ENCODE measurements around the gene MEGF6. TPM values are rescaled to one million over a fixed set of nuclear protein-coding genes. Genes with fewer than 3 reads are reported as not detected.

The MEGF6 gene
- total and polyA plus RNA-seq, 9 of the 15 experiments (the other 6 are each of a cell fraction or from before 2014, with no cell fraction given): 0.03 to 1.7 (median 0.24) TPM; not detected in 3

DNA sequence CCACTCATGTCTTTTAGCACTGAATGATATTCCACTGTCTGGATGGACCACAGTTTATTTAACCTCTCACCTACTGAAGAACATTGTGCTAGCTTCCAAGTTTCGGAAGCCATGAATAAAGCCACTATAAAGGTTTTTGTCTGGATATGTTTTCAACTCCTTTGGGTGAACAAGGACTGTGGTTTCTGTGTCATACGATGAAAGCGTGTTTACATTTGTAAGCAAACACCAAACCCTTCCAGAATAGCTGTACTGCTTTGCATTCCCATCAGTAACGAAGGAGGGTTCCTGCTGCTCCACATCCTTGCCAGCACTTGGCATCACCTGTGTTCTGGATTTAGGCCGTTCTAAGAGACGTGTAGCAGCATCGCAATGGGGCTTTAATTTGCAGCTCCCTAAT lies 167.5 kb downstream of the MEGF6 start:
- peaks cover 3% of the 10 kb centered on the region; the same call in 1 of the 2 replicates for H4K20me1 ChIP-seq (replicated peaks; ENCODE audit: control insufficient read depth, insufficient read depth, low read length)
- in situ Hi-C loops (cut with MboI) (loop anchor here (5.0 kb wide), 1 partner anchor 178 kb away; no protein-coding TSS in a partner anchor), intact Hi-C loops (cut with micrococcal nuclease) (no loop called here)
- ChIA-PET CTCF (ENCODE audit: low intra/inter-chr PET ratio) (interaction anchor here (0.5 kb wide), 1 partner anchor 268 kb away, joined by 3 read pairs; no protein-coding TSS in a partner anchor), POLR2A (interaction anchor here (0.7 kb wide), 1 partner anchor 112 kb away, joined by 3 read pairs; no protein-coding TSS in a partner anchor)
- under 1% methylated on average over 7 of the region's 7 CpGs for WGBS (ENCODE audit: insufficient coverage, low coverage, missing lambda C conversion rate)
- no peak overlapping the region for H3K4me2 ChIP-seq (ENCODE audit: insufficient read depth, low read length)
- no TSS peak for BruUV-seq (replicated peaks)
- H3K9me3 ChIP-seq (replicated peaks; ENCODE audit: control insufficient read depth, insufficient read depth, low read depth, low read length): no peaks in the 10 kb centered on the region
- FAIRE-seq: no peak
- ATAC-seq: no peak
- H3K4me3 ChIP-seq: no peak overlapping the region
- no peak overlapping the region for H3K27ac ChIP-seq (ENCODE audit: extremely low read depth, low read depth, low read length)
- H3K79me2 ChIP-seq (ENCODE audit: control insufficient read depth, insufficient read depth, low read length): no peaks in the 10 kb centered on the region
- H3K4me1 ChIP-seq (replicated peaks in 1 of 2; ENCODE audit: control insufficient read depth in 2 of 2, insufficient read depth in 2 of 2, low read length in 2 of 2): no peaks in the 10 kb centered on the region
- TF ChIP-seq ZZZ3 (IDR thresholded peaks at IDR 0.05) (no peak), TEAD4 (IDR thresholded peaks at IDR 0.05; ENCODE audit: low read length) (no peak), TEAD4 (CRISPR knock-in tag; IDR thresholded peaks at IDR 0.05; ENCODE audit: borderline replicate concordance) (no peak), SUPT5H (IDR thresholded peaks at IDR 0.05) (no peak), L3MBTL2 (IDR thresholded peaks at IDR 0.05) (no peak), CCAR2 (IDR thresholded peaks at IDR 0.05; ENCODE audit: low read depth, low read length) (no peak), JUND (IDR thresholded peaks at IDR 0.05; ENCODE audit: borderline replicate concordance, low read depth, low read length) (no peak), JUND (tag; IDR thresholded peaks at IDR 0.05; ENCODE audit: borderline replicate concordance, low read depth, low read length) (no peak), NFIX (CRISPR knock-in tag; IDR thresholded peaks at IDR 0.05; ENCODE audit: low read depth) (no peak), NR2C1 (IDR thresholded peaks at IDR 0.05) (no peak), NR2C1 (tag; IDR thresholded peaks at IDR 0.05) (no peak), TRIM24 (IDR thresholded peaks at IDR 0.05) (no peak), SIN3A (IDR thresholded peaks at IDR 0.05; ENCODE audit: borderline replicate concordance in 2 of 2, control insufficient read depth in 1 of 2, low read depth in 2 of 2, low read length in 2 of 2) (no peak), RBM15 (IDR thresholded peaks at IDR 0.05; ENCODE audit: insufficient read depth, low read length) (no peak), PHF21A (IDR thresholded peaks at IDR 0.05; ENCODE audit: borderline replicate concordance, low read depth) (no peak), ZSCAN29 (IDR thresholded peaks at IDR 0.05) (no peak), ARNT (IDR thresholded peaks at IDR 0.05) (no peak), ZNF445 (CRISPR knock-in tag; IDR thresholded peaks at IDR 0.05; ENCODE audit: low read depth) (no peak), MYBL2 (IDR thresholded peaks at IDR 0.05; ENCODE audit: low read depth) (no peak), MYBL2 (CRISPR knock-in tag; IDR thresholded peaks at IDR 0.05; ENCODE audit: borderline replicate concordance) (no peak), SMC3 (conservative IDR thresholded peaks at IDR 0.05; ENCODE audit: insufficient read depth, low read depth, low read length) (no peak)
- TF ChIP-seq, protein P1, sequence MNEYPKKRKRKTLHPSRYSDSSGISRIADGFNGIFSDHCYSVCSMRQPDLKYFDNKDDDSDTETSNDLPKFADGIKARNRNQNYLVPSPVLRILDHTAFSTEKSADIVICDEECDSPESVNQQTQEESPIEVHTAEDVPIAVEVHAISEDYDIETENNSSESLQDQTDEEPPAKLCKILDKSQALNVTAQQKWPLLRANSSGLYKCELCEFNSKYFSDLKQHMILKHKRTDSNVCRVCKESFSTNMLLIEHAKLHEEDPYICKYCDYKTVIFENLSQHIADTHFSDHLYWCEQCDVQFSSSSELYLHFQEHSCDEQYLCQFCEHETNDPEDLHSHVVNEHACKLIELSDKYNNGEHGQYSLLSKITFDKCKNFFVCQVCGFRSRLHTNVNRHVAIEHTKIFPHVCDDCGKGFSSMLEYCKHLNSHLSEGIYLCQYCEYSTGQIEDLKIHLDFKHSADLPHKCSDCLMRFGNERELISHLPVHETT (CRISPR knock-in tag; conservative IDR thresholded peaks at IDR 0.05 in 1 of 2, IDR thresholded peaks at IDR 0.05 in 1 of 2): no peak
- H3K27me3 ChIP-seq (ENCODE audit: control insufficient read depth in 2 of 2, insufficient read depth in 2 of 2, low read length in 2 of 2): peaks cover 23 to 49% of the 10 kb centered on the region in 2 experiments; a peak in 4 of 5 replicates
- H3K9me1 ChIP-seq (ENCODE audit: control insufficient read depth, insufficient read depth, low read length): no peaks in the 10 kb centered on the region
- no peak overlapping the region for H2AFZ ChIP-seq (ENCODE audit: low read depth, low read length)
- no peak overlapping the region for H3K9ac ChIP-seq (ENCODE audit: insufficient read depth in 1 of 2, low read depth in 2 of 2, low read length in 2 of 2)
- no peak for DNase-seq (ENCODE audit: extremely low read depth in 1 of 4, low spot score in 3 of 4)
- no peaks in the 10 kb centered on the region for H3K36me3 ChIP-seq (ENCODE audit: control insufficient read depth, insufficient read depth, low read length)

All from K562 (cell line).